Measurements from ENCODE around the gene BLM. TPM values are rescaled to one million over a fixed set of nuclear protein-coding genes. Genes with fewer than 3 reads are reported as not detected.

Gene BLM
- total and polyA plus RNA-seq, 9 donors, result 0.15 to 1.9 (median 0.78) TPM; not detected in 1

DNA sequence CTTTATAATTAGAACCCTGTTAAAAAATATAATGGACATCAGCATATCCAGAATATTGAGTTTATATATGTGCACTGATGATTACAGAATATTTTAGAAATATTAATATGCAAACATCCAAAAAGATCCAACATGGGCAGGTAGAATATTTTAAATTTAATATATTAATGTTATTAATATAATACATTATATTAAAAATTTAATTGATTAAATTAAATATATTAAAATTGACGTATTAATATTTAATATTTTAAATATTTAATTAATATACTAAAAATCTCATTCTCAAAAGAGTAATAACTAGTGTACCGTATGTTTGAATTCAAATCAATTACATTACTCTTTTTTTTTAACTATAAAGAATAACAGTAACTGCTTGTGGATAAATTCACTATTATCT lies 77.4 kb downstream of the BLM start:
- no peak for TF ChIP-seq EP300 (IDR thresholded peaks at IDR 0.05)
- TF ChIP-seq POLR2A (IDR thresholded peaks at IDR 0.05), result no peak
- TF ChIP-seq, protein P1, sequence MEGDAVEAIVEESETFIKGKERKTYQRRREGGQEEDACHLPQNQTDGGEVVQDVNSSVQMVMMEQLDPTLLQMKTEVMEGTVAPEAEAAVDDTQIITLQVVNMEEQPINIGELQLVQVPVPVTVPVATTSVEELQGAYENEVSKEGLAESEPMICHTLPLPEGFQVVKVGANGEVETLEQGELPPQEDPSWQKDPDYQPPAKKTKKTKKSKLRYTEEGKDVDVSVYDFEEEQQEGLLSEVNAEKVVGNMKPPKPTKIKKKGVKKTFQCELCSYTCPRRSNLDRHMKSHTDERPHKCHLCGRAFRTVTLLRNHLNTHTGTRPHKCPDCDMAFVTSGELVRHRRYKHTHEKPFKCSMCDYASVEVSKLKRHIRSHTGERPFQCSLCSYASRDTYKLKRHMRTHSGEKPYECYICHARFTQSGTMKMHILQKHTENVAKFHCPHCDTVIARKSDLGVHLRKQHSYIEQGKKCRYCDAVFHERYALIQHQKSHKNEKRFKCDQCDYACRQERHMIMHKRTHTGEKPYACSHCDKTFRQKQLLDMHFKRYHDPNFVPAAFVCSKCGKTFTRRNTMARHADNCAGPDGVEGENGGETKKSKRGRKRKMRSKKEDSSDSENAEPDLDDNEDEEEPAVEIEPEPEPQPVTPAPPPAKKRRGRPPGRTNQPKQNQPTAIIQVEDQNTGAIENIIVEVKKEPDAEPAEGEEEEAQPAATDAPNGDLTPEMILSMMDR (IDR thresholded peaks at IDR 0.05), result no peak
- 99% methylated on average over 2 of the region's 2 CpGs for WGBS, 3 donors
- H3K36me3 ChIP-seq, result no peaks in the 10 kb centered on the region

DNA sequence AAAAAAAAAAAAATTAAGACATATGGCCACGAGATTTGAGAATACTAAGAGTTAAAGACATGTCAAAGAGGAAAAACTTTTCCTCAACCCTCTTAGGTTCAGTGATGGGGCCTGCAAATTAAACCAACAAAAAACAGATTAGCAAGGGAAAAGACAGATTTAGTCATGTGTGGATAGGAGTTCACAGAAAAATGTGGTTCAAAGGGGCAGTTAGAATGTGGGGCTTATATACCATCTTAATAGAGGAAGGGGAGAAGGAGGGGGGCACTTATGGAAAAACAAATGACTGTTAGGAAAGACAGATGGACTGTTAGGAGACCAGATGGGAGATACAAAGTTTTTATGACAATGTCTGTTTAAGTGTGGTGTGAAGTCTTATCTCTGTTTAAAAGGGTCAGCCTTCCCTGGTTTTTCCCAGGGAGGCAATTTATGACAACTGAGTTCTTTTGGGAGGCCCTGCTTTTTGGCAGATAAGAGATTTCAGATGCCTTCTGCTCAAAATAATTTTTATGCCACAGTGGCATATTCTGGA lies 82.6 kb downstream of the BLM start:
- H3K36me3 ChIP-seq, result no peaks in the 10 kb centered on the region
- intact Hi-C loops (cut with DNase I), result no loop called here

More for the DNA sequence above, 77.4 kb downstream of the BLM start:
- Histone ChIP-seq H3K9me3 (no peaks in the 10 kb centered on the region), H3K27ac (no peak overlapping the region), H3K4me1 (ENCODE audit: insufficient read depth) (no peaks in the 10 kb centered on the region), H3K4me3 (no peak overlapping the region), H3K27me3 (no peaks in the 10 kb centered on the region)
- intact Hi-C loops (cut with DNase I), result no loop called here
- DNase-seq, result no peak

DNA sequence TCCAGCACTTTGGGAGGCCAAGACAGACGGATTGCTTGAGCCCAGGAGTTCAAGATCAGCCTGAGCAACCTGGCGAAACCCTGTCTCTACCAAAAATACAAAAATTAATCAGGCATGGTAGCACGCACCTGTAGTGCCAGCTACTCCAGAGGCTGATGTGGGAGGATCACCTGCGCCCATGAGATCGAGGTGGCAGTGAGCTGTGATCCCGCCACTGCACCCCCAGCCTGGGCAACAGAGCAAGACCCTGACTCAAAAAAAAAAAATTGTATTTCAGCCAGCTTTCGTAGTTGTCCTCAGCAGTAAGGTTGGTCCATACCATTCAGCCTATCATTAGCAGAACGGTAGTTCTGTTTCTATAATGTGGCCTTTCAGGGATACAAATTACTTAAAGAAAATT lies 84.7 kb downstream of the BLM start:
- intact Hi-C loops (cut with DNase I), result no loop called here
- no peak for TF ChIP-seq EP300 (IDR thresholded peaks at IDR 0.05)
- no peak for TF ChIP-seq POLR2A (IDR thresholded peaks at IDR 0.05)
- TF ChIP-seq, protein P1 (IDR thresholded peaks at IDR 0.05), result no peak
- Histone ChIP-seq H3K4me3 (no peak overlapping the region), H3K36me3 (no peaks in the 10 kb centered on the region), H3K27ac (no peak overlapping the region), H3K27me3 (no peaks in the 10 kb centered on the region), H3K9me3 (no peaks in the 10 kb centered on the region), H3K4me1 (ENCODE audit: insufficient read depth) (no peaks in the 10 kb centered on the region)
- 83 to 95% (median 93%) methylated on average over 8 of the region's 8 CpGs for WGBS, 3 donors
- DNase-seq, result no peak

More for the DNA sequence above, 82.6 kb downstream of the BLM start:
- TF ChIP-seq POLR2A (IDR thresholded peaks at IDR 0.05) (no peak), EP300 (IDR thresholded peaks at IDR 0.05) (no peak)
- TF ChIP-seq, protein P1 (IDR thresholded peaks at IDR 0.05), result no peak
- 90 to 94% (median 92%) methylated on average over 1 of the region's 1 CpG for WGBS, 3 donors
- Histone ChIP-seq H3K4me1 (ENCODE audit: insufficient read depth) (no peaks in the 10 kb centered on the region), H3K27me3 (no peaks in the 10 kb centered on the region), H3K4me3 (no peak overlapping the region), H3K9me3 (no peaks in the 10 kb centered on the region), H3K27ac (no peak overlapping the region)
- no peak for DNase-seq

DNA sequence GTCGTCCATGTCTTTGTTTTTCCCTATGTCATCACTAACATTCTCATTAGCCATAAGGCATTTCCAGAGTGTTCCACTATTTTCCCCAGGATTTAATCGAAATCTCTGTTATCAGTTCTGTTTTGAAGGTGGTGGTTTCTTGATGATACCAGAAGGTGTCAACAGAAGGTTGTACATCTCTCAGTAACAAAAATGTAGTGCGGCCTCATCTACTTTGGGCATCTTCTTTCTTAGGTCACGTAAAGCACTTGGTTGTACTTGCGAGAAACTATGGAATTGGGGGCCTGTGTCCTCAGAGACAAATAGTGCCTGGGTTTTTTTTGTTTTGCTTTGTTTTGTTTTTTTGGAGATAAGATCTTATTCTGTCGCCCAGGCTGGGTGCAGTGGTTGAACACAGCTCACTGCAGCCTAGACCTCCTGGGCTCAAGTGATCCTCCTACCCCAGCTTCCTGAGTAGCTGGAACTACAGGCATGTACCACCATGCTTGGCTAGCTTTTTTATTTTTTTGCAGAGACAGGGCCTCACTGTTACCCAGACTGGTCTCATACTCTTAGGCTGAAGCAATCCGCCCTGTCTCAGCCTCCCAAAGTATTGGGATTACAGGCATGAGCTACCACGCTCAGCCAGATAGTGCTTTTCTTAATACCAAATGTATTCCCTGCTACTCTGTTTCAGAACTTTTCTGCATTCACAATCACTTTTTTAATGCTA lies 90.1 kb downstream of the BLM start:
- no peaks in the 10 kb centered on the region for H3K36me3 ChIP-seq
- intact Hi-C loops (cut with DNase I), result no loop called here
- H3K27ac ChIP-seq, result no peak overlapping the region
- DNase-seq, result no peak
- no peaks in the 10 kb centered on the region for H3K4me1 ChIP-seq (ENCODE audit: insufficient read depth)
- H3K4me3 ChIP-seq, result no peak overlapping the region
- H3K9me3 ChIP-seq, result no peaks in the 10 kb centered on the region
- TF ChIP-seq, protein P1 (IDR thresholded peaks at IDR 0.05), result no peak
- TF ChIP-seq EP300 (IDR thresholded peaks at IDR 0.05), result no peak
- no peak for TF ChIP-seq POLR2A (IDR thresholded peaks at IDR 0.05)
- no peaks in the 10 kb centered on the region for H3K27me3 ChIP-seq
- 91 to 92% (median 91%) methylated on average over 8 of the region's 8 CpGs for WGBS, 3 donors

All from ovary (tissue), 9 donors.